ENCODE measurements around the gene METAP2. TPM values are rescaled to one million over a fixed set of nuclear protein-coding genes. Genes with fewer than 3 reads are reported as not detected.
"Not testable (repeated sequence)": the region's sequence is repeated elsewhere in the genome, so short reads cannot be mapped to it uniquely, and the experiment has no call there.

Gene METAP2
- total RNA-seq, 2 donors from 2014 or later, result 49.5 to 53.8 TPM

DNA sequence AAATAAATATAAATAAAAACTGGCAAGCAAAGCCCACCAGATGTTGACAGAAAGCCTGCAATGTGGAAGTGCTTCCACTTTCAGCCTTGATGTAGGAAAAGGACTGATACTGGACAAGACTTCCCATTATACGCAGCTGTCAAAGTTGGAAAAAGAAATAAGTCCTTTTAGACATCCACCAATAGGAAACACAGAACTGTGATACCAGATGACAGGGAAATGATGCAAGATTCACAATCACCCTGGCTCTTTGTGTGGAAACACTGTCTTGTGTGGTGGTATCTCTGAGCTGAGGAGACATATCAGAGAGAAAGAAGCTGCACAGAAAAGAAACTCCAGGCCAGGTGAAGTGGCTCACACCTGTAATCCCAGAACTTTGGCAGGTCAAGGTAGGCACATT lies 13.8 kb upstream of the METAP2 start:
- intact Hi-C loops (cut with DNase I), result no loop called here
- no peaks in the 10 kb centered on the region for H3K9me3 ChIP-seq

DNA sequence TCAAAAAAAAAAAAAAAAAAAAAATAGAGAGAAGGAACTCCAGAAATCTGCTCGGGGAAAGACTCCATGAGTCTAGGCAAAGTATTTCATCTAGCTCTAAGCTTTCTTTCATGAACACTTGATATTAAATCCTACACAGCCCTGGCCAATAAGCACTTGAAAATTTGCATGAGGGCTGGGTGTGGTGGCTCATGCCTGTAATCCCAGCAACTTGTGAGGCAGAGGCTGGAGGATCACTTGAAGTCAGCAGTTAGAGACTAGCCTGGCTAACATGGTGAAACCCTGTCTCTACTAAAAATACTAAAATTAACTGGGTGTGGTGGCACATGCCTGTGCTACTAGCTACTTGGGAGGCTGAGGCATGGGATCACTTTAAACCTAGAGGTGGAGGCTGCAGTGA lies 13.1 kb upstream of the METAP2 start:
- TF ChIP-seq, protein P1, sequence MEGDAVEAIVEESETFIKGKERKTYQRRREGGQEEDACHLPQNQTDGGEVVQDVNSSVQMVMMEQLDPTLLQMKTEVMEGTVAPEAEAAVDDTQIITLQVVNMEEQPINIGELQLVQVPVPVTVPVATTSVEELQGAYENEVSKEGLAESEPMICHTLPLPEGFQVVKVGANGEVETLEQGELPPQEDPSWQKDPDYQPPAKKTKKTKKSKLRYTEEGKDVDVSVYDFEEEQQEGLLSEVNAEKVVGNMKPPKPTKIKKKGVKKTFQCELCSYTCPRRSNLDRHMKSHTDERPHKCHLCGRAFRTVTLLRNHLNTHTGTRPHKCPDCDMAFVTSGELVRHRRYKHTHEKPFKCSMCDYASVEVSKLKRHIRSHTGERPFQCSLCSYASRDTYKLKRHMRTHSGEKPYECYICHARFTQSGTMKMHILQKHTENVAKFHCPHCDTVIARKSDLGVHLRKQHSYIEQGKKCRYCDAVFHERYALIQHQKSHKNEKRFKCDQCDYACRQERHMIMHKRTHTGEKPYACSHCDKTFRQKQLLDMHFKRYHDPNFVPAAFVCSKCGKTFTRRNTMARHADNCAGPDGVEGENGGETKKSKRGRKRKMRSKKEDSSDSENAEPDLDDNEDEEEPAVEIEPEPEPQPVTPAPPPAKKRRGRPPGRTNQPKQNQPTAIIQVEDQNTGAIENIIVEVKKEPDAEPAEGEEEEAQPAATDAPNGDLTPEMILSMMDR (IDR thresholded peaks at IDR 0.05), result no peak
- Histone ChIP-seq H3K4me3 (no peak overlapping the region), H3K4me1 (no peaks in the 10 kb centered on the region), H3K36me3 (no peaks in the 10 kb centered on the region), H3K9ac (ENCODE audit: low read depth in 2 of 2, low read length in 2 of 2) (no peak overlapping the region), H3K27ac (no peak overlapping the region), H3K9me3 (no peaks in the 10 kb centered on the region), H3K27me3 (no peaks in the 10 kb centered on the region)
- intact Hi-C loops (cut with DNase I), result no loop called here
- DNase-seq, result no peak

More for the DNA sequence above, 13.8 kb upstream of the METAP2 start:
- no peaks in the 10 kb centered on the region for H3K4me1 ChIP-seq
- no peaks in the 10 kb centered on the region for H3K27me3 ChIP-seq
- H3K36me3 ChIP-seq, result no peaks in the 10 kb centered on the region
- H3K27ac ChIP-seq, result no peak overlapping the region
- no peak overlapping the region for H3K4me3 ChIP-seq
- TF ChIP-seq, protein P1 (IDR thresholded peaks at IDR 0.05), result no peak
- DNase-seq, result no peak
- no peak overlapping the region for H3K9ac ChIP-seq (ENCODE audit: low read depth in 2 of 2, low read length in 2 of 2)

DNA sequence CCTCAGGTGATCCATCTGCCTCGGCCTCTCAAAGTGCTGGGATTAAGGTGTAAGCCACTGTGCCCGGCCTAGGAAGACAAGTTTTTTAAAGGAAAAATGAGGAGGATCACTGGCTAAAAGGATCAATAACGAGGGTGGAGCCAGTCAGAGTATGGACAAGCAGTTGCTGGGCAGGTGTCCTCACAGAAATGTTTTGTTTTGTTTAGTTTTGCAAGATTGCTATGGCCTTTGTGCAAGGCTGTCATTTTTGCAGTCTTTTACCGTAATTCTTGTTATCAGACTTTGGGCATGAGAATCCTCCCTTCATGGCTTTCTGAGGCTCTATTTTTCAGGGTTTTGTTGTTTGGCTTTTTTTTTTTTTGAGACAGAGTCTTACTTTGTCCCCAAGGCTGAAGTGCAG lies 11.9 kb upstream of the METAP2 start:
- Histone ChIP-seq H3K36me3 (no peaks in the 10 kb centered on the region), H3K9ac (ENCODE audit: low read depth in 2 of 2, low read length in 2 of 2) (no peak overlapping the region), H3K9me3 (no peaks in the 10 kb centered on the region), H3K4me3 (no peak overlapping the region), H3K4me1 (no peaks in the 10 kb centered on the region), H3K27ac (no peak overlapping the region), H3K27me3 (no peaks in the 10 kb centered on the region)
- intact Hi-C loops (cut with DNase I), result no loop called here
- DNase-seq, result no peak
- TF ChIP-seq, protein P1 (IDR thresholded peaks at IDR 0.05), result no peak

DNA sequence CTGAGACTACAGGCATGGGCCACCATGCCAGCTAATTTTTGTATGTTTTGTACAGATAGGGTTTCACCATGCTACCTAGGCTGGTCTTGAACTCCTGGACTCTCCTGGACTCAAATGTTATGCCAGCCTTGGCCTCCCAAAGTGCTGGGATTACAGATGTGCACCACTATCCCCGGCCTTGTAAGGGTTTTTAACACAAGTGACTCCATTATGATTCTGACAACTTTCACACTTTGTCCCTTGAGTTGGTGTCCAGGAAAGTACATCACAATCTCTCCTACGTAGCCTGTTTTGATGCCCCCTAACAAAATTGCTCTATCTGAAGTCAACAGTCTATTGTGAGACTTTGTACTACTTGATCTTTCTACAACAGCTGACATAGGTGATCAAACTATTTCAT lies 11.4 kb upstream of the METAP2 start:
- Histone ChIP-seq H3K27me3 (no peaks in the 10 kb centered on the region), H3K9ac (ENCODE audit: low read depth in 2 of 2, low read length in 2 of 2) (no peak overlapping the region), H3K9me3 (no peaks in the 10 kb centered on the region), H3K4me3 (no peak overlapping the region), H3K4me1 (no peaks in the 10 kb centered on the region), H3K36me3 (no peaks in the 10 kb centered on the region), H3K27ac (no peak overlapping the region)
- intact Hi-C loops (cut with DNase I), result no loop called here
- TF ChIP-seq, protein P1 (IDR thresholded peaks at IDR 0.05), result no peak
- DNase-seq, result no peak

DNA sequence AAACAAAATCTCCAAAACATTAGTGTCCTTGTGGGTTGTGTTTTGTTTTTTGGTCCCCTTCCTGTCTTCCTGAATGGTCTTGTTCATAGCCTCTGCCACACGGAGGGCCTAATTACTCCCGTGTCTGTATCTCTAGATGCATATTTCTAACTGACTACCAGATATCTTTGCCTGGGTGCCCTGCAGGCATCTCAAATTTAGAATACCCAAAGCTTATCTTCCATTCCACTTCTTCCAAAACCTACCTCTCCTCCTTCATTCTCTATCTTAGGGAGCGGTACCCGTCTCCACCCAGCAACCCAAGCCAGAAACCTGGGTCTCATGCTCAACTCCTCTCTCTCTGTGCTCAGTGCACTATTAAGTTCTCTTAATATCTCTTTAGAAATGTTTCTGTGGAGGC lies 10.9 kb upstream of the METAP2 start:
- no peaks in the 10 kb centered on the region for H3K4me1 ChIP-seq
- intact Hi-C loops (cut with DNase I), result no loop called here
- H3K36me3 ChIP-seq, result no peaks in the 10 kb centered on the region
- H3K9me3 ChIP-seq, result no peaks in the 10 kb centered on the region
- no peak for DNase-seq
- H3K27me3 ChIP-seq, result no peaks in the 10 kb centered on the region
- no peak overlapping the region for H3K27ac ChIP-seq
- no peak overlapping the region for H3K9ac ChIP-seq (ENCODE audit: low read depth in 2 of 2, low read length in 2 of 2)
- TF ChIP-seq, protein P1 (IDR thresholded peaks at IDR 0.05), result no peak
- H3K4me3 ChIP-seq, result no peak overlapping the region

DNA sequence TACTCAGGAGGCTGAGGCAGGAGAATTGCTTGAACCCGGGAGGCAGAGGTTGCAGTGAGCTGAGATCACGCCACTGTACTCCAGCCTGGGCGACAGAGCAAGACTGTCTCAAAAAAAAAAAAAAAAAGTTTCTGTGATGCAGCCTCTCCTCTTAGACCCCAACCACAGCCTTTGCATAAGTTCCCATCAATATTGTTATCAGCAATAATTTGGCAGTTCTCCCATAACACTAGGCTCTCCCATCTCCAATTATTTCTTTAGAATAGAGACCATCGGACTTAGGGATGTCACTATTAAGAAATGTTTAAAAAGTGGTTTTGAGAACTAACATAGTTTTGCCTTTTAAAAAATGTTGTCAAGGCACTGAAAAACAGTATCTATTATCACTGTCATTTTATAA lies 10.2 kb upstream of the METAP2 start:
- H3K4me3 ChIP-seq; H3K36me3 ChIP-seq; H3K27me3 ChIP-seq; H3K9me3 ChIP-seq; H3K9ac ChIP-seq (ENCODE audit: low read depth in 2 of 2, low read length in 2 of 2); DNase-seq; H3K4me1 ChIP-seq; intact Hi-C loops (cut with DNase I); H3K27ac ChIP-seq: not testable (repeated sequence)

Data from colonic mucosa (tissue), 4 donors.